Left ventricle myocardium superior (tissue), 1 donor: ENCODE measurements around the gene FBXW8. TPM values are rescaled to one million over a fixed set of nuclear protein-coding genes. Genes with fewer than 3 reads are reported as not detected.

ENCODE experiments used
- ATAC-seq: fragments of 200-7000 bp; cut with Tn5 transposase; one replicate; pipeline ENCODE4 v1.9.1; 2020; ENCODE audit warnings: mild to moderate bottlenecking, moderate library complexity
- DNase-seq: peaks from one replicate; pipeline ENCODE4 v3.0.0-alpha.2; 2020
- intact Hi-C: fragments of 100-400 bp; cut with micrococcal nuclease; formaldehyde crosslinking; loops from one replicate; pipeline ENCODE4 v1.11.0; 2022
- total RNA-seq: library from RNA; stranded (reverse); fragmentation: NEBNext Ultra II Directional; extraction: Animal tissue kit (Norgen Biotek cat#: 25700); gene quantifications from one replicate; pipeline ENCODE4 v1.2.1, GENCODE V29; 2021
- donor health status: DM: no; HTN: yes; CAD: no; lungs with severe emphysema.

Gene FBXW8
- total RNA-seq, 1 donor from 2014 or later: 5.1 TPM

DNA sequence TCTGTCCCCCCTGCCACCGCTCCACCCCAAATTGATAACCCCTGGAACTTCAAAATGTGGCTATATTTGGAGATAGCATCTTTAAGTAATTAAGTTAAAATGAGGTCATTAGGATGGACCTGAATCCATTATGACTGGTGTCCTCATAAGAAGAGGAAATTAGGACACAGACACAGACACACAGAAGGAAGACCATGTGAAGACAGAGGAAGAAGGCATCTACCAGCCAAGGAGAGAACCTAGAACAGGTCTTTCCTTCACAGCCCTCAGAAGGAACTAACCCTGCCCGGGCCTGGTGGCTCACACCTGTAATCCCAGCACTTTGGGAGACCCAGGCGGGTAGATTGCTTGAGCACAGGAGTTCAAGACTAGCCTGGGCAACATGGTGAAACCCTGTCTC lies 25.9 kb upstream of the FBXW8 start:
- ATAC-seq (no peak), DNase-seq (no peak)
- intact Hi-C loops: no loop called here

- ATAC-seq (no peak), DNase-seq (no peak)
- intact Hi-C loops: no loop called here
These were observed 25.3 kb upstream of the FBXW8 start for GRCh38 chr12:116885491-116885890.

GRCh38 chr12:116887244-116887643 lies 23.5 kb upstream of the FBXW8 start:
- intact Hi-C loops: no loop called here
- DNase-seq (no peak), ATAC-seq (no peak)

- intact Hi-C loops: no loop called here
- DNase-seq (no peak), ATAC-seq (no peak)
These were observed 22.9 kb upstream of the FBXW8 start for GRCh38 chr12:116887897-116888296.

- intact Hi-C loops: no loop called here
- DNase-seq (no peak), ATAC-seq (no peak)
These were observed 20.4 kb upstream of the FBXW8 start for GRCh38 chr12:116890330-116890729.

GRCh38 chr12:116891019-116891418 lies 19.7 kb upstream of the FBXW8 start:
- DNase-seq (no peak), ATAC-seq (no peak)
- intact Hi-C loops: no loop called here

DNA sequence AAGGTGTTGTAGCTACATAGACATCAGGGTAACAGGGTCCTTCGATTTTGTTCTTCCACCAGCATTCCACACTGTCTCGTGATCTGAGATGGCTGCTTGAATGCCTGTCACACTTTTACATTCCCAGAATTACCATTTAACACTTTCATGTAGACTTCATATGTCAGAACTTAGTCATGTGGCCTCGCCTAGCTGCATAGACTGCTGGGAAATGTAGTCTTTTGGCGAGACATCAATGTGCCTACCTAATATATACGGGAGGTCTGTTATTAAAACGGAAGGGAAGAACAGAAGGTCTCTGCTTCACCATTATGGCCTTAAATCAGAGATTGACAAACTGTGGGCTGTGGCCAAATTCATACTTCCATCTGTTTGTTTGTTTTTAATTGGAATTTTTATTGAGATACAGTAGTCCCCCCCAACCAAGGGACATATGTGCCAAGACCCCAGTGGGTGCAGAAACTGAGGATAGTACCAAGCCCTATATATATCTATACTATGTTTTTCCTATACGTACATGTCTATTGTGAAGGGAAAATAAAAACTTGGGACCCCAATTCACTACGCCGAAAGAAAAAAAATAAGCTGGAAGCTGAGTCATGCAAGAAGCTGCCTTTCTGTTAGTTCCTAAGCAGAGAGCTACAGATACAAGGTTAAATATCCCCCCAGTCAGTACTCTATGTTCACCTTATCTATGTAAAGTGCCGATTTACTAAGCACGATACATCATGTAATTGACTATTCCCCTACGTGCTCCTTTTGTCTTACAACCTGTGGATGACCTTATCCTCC lies 18.2 kb upstream of the FBXW8 start:
- ATAC-seq: no peak
- intact Hi-C loops: no loop called here
- no peak for DNase-seq

DNA sequence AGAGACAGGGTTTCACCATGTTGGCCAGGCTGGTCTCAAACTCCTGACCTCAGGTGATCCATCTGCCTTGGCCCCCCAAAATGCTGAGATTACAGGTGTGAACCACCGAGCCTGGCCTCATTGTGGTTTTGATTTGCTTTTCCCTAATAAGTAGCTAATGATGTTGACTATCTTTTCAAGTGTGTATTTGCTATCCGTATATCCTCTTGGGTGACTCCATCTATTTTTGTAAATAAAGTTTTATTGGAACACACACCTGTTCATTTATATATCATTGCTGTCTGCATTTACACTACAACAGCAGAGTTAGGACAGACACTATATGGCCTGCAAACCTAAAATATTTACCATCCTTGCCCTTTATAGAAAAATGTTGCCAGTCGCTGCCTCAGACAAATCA lies 15.8 kb upstream of the FBXW8 start:
- no peak for DNase-seq
- ATAC-seq: no peak
- intact Hi-C loops: no loop called here

- no peak for DNase-seq
- ATAC-seq: no peak
- intact Hi-C loops: no loop called here
These were observed 14.3 kb upstream of the FBXW8 start for GRCh38 chr12:116896411-116896924.

DNA sequence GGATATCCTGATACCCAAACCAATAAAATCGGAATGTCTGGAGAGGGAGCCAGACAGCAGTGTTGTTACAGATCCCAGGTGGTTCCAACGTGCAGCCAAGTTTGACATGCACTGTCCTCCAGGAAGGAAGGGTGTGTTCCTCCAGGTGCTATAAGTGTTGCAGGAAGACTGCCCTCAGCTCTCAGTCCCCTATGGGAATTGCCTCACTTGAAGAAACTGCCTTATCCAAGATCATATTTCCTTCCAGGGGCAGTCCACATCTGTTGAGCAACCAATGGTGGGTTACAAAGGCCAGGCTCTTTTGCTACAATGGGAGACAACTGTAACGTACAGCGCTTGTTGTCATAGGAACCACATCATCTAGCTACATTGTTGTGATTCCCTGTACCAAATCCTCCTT lies 13.3 kb upstream of the FBXW8 start:
- ATAC-seq (no peak), DNase-seq (no peak)
- intact Hi-C loops: no loop called here

DNA sequence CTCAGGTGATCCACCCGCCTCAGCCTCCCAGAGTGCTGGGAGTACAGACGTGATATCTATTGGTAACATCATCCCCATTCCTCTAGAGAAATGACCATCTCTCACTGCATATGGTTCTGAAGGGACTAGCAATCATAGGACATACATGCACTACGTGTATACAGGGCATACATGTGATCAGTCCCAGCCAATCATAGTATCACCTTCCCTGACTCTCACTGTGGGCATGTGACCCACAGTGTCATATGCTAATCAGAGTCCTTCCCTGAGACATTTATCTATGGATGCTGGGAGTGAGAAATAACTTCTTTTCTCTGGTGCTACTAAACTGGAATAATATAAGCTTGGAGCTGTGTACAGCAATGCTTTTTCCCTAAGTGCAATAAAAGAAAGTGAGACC lies 12.1 kb upstream of the FBXW8 start:
- no peak for ATAC-seq
- intact Hi-C loops: no loop called here
- DNase-seq: no peak

- DNase-seq: no peak
- no peak for ATAC-seq
- intact Hi-C loops: no loop called here
These were observed 9.1 kb upstream of the FBXW8 start for GRCh38 chr12:116901612-116902011.

DNA sequence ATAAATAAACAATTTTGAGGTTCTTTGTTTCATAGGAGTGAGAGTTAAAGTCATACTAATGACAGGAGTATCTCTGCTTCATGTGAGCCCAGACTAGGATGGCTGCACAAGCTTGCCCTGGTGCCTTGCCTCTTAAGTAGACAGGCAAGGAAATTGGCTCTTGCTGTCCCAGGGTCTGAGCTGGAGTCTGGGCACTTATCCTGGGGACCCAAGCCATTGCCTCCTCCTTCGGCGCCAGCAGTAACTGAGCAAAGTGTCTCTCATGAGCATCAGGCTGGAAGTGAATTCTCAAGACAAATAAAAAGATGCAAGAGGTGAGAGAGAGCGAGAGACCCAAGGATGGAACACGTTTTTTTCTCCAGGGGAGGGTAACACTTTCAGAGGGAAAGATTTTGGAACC lies 6.9 kb upstream of the FBXW8 start:
- intact Hi-C loops: no loop called here
- ATAC-seq (no peak), DNase-seq (no peak)

DNA sequence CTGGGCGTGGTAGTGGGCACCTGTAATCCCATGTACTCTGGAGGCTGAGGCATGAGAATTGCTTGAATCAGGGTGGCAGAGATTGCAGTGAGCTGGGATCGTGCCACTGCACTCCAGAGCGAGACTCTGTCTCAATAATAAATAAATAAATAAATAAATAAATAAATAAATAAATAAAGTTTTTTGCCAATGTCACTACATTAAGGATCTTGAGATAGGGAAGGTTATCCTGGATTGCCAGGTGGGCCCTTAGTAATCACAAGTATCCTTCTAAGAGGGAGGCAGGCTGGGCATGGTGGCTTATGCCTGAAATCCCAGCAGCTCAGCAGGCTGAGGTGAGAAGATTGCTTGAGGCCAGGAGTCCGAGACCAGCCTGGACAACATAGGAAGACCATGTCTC lies 4.5 kb upstream of the FBXW8 start:
- ATAC-seq: no peak
- DNase-seq: no peak

DNA sequence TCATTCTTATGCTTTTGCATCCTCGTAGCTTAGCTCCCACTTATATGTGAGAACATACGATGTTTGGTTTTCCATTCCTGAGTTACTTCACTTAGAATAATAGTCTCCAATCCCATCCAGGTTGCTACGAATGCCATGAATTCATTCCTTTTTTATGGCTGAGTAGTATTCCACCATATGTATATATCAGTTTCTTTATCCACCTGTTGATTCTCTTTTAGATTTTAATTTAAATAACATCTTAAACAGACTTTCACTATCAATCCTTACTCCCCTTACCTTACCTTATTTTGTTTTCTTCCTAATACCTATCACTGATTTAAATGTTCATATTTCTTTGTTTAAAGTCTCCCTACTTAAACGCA lies 488 bp upstream of the FBXW8 start:
- intact Hi-C loops: no loop called here
- ATAC-seq (no peak), DNase-seq (no peak)

More for the DNA sequence above, 4.5 kb upstream of the FBXW8 start:
- intact Hi-C loops: no loop called here

DNA sequence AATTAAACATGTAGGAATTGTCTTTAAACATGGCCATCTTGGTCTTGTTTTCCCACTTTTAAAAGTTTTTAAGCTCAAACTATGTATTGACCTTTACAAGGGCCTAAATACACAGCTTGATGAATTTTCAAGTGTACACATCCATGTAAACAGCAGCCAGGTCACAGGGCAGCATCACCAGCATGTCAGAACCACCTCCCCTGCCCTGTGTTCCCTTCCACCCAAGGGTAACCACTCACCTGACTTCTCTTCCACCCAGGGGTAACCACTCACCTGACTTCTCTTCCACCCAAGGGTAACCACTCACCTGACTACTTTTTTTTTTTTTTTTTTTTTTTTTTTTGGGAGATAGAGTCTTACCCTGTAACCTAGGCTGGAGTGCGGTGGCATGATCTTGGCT lies 4.6 kb downstream of the FBXW8 start:
- no peak for DNase-seq
- no peak for ATAC-seq
- intact Hi-C loops: no loop called here

GRCh38 chr12:116916122-116916521 lies 5.4 kb downstream of the FBXW8 start:
- DNase-seq: no peak
- intact Hi-C loops: no loop called here
- ATAC-seq: no peak

DNA sequence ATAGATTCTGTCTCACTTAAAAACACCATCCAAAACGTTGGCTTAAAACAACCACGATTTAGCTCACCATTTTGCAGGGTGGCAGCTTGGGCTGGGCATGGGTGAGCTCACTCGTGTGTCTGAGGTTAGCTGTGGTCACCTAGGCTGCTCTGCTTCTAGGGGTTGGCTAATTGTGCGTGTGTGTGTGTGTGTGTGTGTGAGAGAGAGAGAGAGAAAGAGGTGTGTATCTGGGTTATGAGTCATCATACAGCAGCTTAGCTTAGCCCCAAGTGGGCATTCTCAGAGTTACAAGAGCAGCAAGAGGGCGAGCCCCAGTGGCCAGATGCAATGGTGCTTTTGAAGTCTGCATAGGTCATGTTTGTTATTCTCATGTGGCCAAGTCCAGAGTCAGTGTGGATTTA lies 6.0 kb downstream of the FBXW8 start:
- intact Hi-C loops: no loop called here
- peak; percentile 30 for DNase-seq
- ATAC-seq: peak; percentile 90

DNA sequence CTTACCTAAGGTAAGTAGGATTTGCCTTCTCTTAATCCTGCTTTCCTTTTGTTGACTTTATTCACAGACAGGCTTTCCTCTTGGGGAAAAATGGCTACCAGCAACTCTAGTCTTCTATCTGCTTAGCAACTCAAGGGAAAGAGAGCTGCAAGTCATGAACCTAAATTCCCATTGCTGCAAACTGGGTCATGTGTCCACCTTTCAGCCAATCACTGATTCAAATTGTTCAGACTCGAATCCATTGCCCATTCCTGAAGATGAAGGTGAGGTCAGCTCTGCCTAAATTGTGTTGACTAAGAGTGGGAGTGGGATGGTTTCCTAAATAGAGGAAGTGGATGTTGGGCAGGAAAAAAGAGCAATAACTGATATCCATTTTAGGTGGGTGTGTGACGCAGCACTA lies 7.7 kb downstream of the FBXW8 start:
- intact Hi-C loops: no loop called here
- ATAC-seq: no peak
- no peak for DNase-seq

GRCh38 chr12:116919247-116919661 lies 8.5 kb downstream of the FBXW8 start:
- intact Hi-C loops: no loop called here
- ATAC-seq (no peak), DNase-seq (no peak)

DNA sequence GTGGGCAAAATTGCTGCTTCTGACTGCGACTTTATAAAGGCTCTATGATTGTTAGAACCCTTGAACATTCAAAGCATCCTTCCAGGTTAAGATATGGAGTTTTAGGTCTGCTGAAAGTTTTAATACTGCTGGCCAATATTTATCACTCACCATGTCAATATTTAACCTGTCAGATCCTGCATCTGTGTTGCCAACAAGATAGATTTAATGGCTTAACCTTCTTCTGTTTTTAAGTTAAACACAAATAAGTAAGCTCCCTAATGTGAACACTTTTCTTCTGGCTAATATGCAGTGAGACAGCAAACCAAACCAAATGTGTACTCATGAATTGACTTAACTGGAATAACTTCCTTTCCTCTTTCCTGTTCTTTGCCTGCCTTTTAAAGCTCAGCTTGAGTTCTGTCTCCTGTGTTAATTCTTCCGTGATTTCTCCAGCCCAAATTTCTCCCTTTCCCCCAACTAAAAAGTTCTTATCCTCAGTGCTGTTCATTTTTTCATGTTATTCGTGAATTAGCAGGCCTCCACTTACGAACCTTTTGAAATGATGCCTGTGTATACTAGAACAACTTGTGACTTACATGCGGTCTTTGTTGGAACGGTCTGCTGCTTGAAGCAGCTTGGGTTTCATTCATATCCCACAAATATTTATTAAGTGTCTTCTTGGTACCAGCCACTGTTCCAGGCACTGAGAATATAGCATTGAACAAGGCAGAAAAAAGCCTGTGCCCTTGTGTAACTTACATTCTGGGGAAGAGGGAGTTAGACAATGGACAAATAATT lies 9.1 kb downstream of the FBXW8 start:
- no peak for ATAC-seq
- no peak for DNase-seq
- intact Hi-C loops: no loop called here
